HUDEP-2 (cell line): ENCODE data around the gene SPC25.

Source experiments
- DNase-seq, 76 experiments: peaks; one replicate each; lab custom pipeline; 2025; ENCODE audit not compliant: unreplicated experiment in 76 of 76; lab: John Stamatoyannopoulos, UW

SPC25 gene

DNA sequence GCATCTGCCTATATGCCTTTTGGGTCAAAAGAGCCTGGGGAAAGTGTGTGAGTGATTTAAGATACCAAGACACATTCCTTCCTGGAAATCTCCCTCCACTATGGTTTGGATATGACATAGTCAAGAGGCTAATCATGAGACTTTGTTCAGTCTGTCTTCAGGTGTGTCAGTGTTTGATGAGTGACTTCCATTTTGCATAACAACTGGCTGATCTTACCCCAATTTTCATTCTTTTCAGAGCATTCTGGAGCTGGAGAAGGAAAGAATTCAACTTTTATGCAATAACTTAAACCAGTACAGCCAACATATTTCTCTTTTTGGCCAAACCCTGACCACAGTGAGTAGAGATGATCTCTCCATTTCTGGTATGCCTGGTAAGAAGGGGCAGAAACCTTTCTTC, 39.4 kb downstream of the SPC25 start:
- DNase-seq = no peak

- DNase-seq = peak in 39 of 76 experiments; percentile 1 to 55 (median 11)
Observed at GRCh38 chr2:168849610-168850009, 40.6 kb downstream of the SPC25 start.

- DNase-seq = peak in 1 of 76 experiments; percentile 2
Observed at GRCh38 chr2:168848225-168848624, 42.0 kb downstream of the SPC25 start.

GRCh38 chr2:168843253-168843652, 47.0 kb downstream of the SPC25 start:
- DNase-seq = no peak

DNA sequence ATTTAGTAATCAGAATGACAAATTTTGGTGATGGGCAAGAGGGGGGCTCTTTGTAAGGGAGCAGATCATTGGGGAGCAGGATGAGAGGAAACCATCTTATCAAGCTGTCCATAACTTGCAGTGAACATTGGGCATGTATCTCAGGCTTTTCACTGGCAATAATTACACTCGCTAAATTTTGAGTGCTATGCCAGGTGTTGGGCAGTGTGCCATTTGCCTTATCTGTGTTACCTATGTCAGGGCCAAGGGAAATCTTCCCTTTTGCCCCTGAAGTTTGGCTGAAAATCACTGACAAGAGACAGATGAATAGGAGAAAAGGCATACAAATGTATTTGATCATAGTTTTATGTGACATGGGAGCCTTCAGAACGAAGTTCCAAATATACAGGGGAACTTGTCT, 48.8 kb downstream of the SPC25 start:
- no peak for DNase-seq

GRCh38 chr2:168835969-168836368, 54.3 kb downstream of the SPC25 start:
- DNase-seq = no peak

- no peak for DNase-seq
Observed at GRCh38 chr2:168831662-168832061, 58.6 kb downstream of the SPC25 start.

DNA sequence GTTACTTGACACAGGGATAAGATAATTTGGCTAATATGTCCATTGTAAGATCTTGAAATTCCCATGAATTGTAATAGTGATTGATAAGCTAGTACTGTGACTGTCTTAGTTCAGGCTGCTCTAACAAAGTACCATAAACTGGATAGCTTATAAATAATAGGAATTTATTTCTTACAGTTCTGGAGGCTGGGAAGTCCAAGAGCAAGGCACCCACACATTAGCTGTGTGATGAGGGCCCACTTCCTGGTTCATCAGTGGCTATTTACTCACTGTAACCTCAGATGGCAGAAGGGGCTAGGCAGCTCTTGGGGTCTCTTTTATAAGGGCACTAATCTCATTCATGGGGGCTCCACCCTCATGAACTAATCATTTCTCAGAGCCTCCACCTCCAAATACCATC, 59.3 kb downstream of the SPC25 start:
- DNase-seq = no peak

DNA sequence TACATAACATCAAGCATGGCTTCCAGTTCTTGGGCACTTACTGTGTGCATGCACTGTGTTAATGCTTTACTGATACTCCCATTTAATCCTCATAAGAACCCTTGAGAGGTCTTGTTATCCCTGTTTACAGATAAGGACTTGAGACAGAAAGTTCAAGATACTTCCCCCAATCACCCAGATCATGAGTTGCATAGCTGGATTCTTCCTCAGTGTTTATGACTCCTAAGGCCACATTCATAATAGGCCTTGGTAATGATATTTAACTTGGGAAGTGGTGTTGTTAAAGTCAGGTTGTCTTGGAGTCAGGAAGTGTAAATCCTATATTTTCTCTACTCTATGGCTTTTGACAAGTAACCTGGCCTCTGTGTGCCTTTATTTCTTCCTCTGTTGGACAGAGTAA, 65.1 kb downstream of the SPC25 start:
- DNase-seq = no peak

DNA sequence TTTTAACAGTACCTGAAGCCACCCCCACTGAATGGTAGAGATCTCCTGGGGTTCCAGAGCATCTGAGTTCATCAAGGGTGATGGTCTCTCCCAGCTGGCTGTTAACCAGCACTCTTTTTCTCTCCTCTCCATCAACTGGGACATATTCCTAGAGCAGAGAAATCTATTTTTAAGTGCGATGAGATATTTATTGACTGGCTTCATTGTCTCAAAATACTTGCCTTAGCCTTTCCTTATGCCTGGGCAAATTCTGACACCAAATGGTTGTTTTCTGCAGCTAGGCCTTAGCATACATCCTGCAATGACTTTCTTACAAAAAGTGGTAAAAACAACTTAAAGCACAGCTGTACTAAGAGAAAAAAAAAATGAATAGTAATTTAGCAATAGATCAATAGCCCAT, 68.2 kb downstream of the SPC25 start:
- no peak for DNase-seq

DNA sequence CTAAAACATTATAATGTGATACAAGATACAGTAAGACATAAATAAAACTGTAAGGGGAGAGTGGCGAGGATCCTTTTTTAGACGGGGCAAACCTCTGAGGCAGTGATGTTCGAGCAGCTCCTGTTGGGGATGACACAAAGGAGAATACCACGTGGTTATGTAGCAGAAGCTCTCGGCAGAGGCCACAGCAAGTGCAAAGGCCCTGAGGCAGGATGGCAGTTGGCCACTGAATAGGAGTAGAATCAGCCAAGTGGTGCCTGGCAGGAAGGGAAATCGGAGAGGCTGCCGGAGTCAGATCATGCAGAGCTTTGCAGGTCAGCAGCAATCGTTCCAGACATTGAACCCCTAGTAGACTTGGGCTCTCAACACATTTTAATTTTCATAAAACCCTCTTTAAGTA, 68.7 kb downstream of the SPC25 start:
- no peak for DNase-seq
